ENCODE results near the gene ANKRD63. TPM values are rescaled to one million over a fixed set of nuclear protein-coding genes. Genes with fewer than 3 reads are reported as not detected.

The ANKRD63 gene
- total and polyA plus RNA-seq, 2 of the 8 experiments (the other 6 are each of a cell fraction or from before 2014, with no cell fraction given), result 0.18 to 0.26 TPM

DNA sequence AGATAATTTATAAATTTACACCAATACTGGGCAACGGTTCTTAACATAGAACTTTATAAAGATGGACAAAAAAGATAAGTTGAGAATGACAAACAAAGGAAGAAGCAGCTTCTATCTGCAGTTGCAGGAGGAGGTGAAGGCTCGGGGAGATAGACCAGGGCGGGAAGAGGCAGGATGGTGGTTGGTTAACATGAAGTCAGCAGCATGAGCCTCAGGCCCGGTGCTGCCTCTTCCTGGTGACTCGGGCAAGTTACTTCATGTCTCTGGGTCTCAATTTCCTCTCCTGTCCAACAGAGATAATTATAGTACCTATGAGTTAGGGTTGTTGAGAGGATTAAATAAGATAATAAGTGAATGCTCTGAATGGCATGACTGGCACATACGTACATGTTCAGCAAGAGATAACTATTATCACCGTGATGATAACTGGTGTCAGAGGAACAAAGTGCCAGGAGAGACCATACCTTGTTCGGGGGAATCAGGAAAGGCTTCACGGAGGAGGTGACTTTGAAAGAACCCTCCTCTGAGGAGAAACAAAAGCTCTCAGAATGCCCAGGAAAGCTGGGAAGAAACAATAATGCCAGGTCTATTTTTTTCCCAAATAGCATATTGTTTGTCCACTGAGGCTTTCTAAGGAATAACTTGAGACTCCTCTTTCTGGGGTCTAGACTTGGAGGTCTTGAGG is 39.6 kb downstream of the ANKRD63 start:
- Histone ChIP-seq H2BK120ac (replicated peaks; ENCODE audit: low read depth, low read length) (no peak overlapping the region), H4K20me1 (replicated peaks in 1 of 2; ENCODE audit: control insufficient read depth in 1 of 2, insufficient read depth in 2 of 2, low read length in 2 of 2) (no peaks in the 10 kb centered on the region), H3K27me3 (replicated peaks in 1 of 4; ENCODE audit: control insufficient read depth in 3 of 4, extremely low read depth in 1 of 4, insufficient read depth in 3 of 4, low read length in 3 of 4) (peaks cover 0 to 2% (median 0%) of the 10 kb centered on the region in 4 experiments; a peak in 1 of 7 replicates), H2BK12ac (ENCODE audit: low read depth, low read length) (no peak overlapping the region), H3K9me3 (ENCODE audit: insufficient read depth in 2 of 2, low read depth in 1 of 2, low read length in 1 of 2) (no peaks in the 10 kb centered on the region), H3K9ac (replicated peaks in 1 of 4; ENCODE audit: extremely low read depth in 1 of 4, low read depth in 3 of 4, low read length in 3 of 4) (no peak overlapping the region), H3K4me1 (replicated peaks in 1 of 4; ENCODE audit: control insufficient read depth in 3 of 4, insufficient read depth in 4 of 4, low read length in 3 of 4) (peaks cover 7 to 27% (median 22%) of the 10 kb centered on the region in 4 experiments), H3K56ac (replicated peaks; ENCODE audit: insufficient read length, low read depth, low read length) (no peak overlapping the region), H2BK15ac (ENCODE audit: low read length) (no peak overlapping the region), H3K4me2 (ENCODE audit: insufficient read depth in 1 of 2, low read depth in 2 of 2, low read length in 2 of 2) (no peak overlapping the region), H3K18ac (ENCODE audit: extremely low read depth, low read length) (no peak overlapping the region), H3K36me3 (ENCODE audit: control insufficient read depth in 2 of 4, insufficient read depth in 4 of 4, low read length in 3 of 4) (no peaks in the 10 kb centered on the region), H2BK5ac (ENCODE audit: low read depth, low read length) (no peak overlapping the region), H3K4ac (replicated peaks; ENCODE audit: insufficient read length, low read depth, low read length) (no peak overlapping the region), H3K79me2 (ENCODE audit: control insufficient read depth in 1 of 2, insufficient read depth in 2 of 2, low read length in 2 of 2) (no peaks in the 10 kb centered on the region), H3K23ac (ENCODE audit: insufficient read length) (no peak overlapping the region), H3K27ac (ENCODE audit: low read depth, low read length) (no peak overlapping the region), H4K5ac (ENCODE audit: insufficient read length, low read depth, low read length) (no peak overlapping the region), H2BK20ac (ENCODE audit: low read length) (no peak overlapping the region), H3K23me2 (ENCODE audit: low read depth, low read length) (peaks cover 4% of the 10 kb centered on the region; the same call in 1 of the 2 replicates), H3K14ac (ENCODE audit: insufficient read length) (no peak overlapping the region), H4K91ac (replicated peaks; ENCODE audit: insufficient read length, low read length) (no peak overlapping the region), H2AK5ac (ENCODE audit: low read depth, low read length) (no peak overlapping the region), H3K4me3 (ENCODE audit: extremely low read depth in 1 of 4, insufficient read depth in 2 of 4, low read depth in 3 of 4, low read length in 4 of 4) (no peak overlapping the region), H2AFZ (ENCODE audit: low read length) (no peak overlapping the region), H3K79me1 (ENCODE audit: low read depth, low read length) (no peaks in the 10 kb centered on the region), H4K8ac (ENCODE audit: extremely low read depth, insufficient read depth, low read length) (no peak overlapping the region)
- 82% methylated on average over 9 of the region's 9 CpGs; no CpG with 5 or more reads in 1 of the 2 experiments for WGBS, 2 experiments (ENCODE audit: extremely low coverage in 1 of 2, insufficient coverage in 1 of 2, insufficient read length in 1 of 2, insufficient replicate concordance in 2 of 2, low coverage in 1 of 2, low lambda C conversion rate in 2 of 2, missing lambda C conversion rate in 1 of 2)
- no peak for DNase-seq (ENCODE audit: low read depth in 1 of 2, low spot score in 2 of 2)
- CTCF ChIA-PET (ENCODE audit: partially characterized antibody), result interaction anchor here (0.9 to 46.3 kb wide), 10 partner anchors 7 to 80 kb away, joined by 3 to 1340 read pairs (median 4); no protein-coding TSS in a partner anchor
- POLR2A ChIA-PET (ENCODE audit: partially characterized antibody), result interaction anchor here (1.1 to 6.2 kb wide), 7 partner anchors 7 to 190 kb away, joined by 3 to 47 read pairs (median 3); no protein-coding TSS in a partner anchor
- no peak for TF ChIP-seq CBX5 (IDR thresholded peaks at IDR 0.05; ENCODE audit: low read depth, low read length)
- TF ChIP-seq YY1 (IDR thresholded peaks at IDR 0.05; ENCODE audit: low read depth, low read length), result no peak
- TF ChIP-seq, protein P1, sequence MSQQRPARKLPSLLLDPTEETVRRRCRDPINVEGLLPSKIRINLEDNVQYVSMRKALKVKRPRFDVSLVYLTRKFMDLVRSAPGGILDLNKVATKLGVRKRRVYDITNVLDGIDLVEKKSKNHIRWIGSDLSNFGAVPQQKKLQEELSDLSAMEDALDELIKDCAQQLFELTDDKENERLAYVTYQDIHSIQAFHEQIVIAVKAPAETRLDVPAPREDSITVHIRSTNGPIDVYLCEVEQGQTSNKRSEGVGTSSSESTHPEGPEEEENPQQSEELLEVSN (IDR thresholded peaks at IDR 0.05), result peak; percentile 73
- no peak for FAIRE-seq

Measured in H1 (cell line).